GM21381 (cell line): ENCODE data around the gene CEP131.
"Not testable (repeated sequence)": the region's sequence is repeated elsewhere in the genome, so short reads cannot be mapped to it uniquely, and the experiment has no call there.

Experiments
- ATAC-seq: cut with Tn5 transposase; IDR thresholded peaks from one replicate; pipeline ENCODE4 v1.9.1; 2021; ENCODE audit warnings: mild to moderate bottlenecking, moderate library complexity; ENCODE audit not compliant: unreplicated experiment

The CEP131 gene

DNA sequence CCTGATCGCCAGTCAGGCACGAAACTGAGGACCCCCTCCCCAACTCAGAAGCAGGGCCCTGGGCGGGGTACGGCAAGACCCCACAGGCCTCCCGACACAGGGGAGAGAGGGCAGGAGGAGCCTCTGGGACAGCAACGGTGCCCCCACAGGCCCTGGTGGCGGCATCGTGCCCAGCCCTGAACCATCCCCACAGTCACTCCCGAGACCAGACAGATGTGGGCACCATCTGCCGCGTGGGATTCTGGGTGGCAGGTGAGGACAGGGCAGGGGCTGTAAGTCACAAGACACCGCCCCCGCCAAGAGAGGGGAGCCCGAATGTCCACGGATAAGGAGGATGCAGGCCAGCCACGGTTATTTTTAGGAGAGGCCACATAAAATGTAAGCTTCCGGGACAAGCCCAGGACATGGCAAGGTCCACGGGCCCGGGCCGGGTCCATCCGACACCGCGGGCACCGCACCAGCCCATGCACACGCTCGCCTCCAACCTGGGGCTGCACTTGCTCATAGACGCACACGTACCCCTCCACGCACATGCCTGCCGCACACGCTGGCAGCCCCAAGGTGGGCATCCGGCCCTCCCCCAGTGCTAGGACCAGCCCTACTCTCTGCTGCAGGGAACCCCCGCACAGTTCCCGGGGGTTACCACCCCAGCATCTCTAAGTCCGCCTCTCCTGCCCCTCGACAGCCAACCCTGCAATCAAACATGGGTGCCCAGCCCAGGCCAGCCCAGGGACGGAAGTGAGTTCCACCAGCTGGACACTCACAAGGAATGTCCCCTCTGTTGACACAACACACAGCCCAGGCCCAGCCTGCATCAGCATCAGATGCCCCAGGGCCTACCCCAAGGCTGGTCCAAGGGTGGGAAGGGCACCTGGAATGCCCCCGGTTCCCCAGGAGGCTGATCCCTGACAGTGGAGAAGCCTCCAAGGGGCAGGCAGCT lies 65.6 kb downstream of the CEP131 start:
- no peak for ATAC-seq

DNA sequence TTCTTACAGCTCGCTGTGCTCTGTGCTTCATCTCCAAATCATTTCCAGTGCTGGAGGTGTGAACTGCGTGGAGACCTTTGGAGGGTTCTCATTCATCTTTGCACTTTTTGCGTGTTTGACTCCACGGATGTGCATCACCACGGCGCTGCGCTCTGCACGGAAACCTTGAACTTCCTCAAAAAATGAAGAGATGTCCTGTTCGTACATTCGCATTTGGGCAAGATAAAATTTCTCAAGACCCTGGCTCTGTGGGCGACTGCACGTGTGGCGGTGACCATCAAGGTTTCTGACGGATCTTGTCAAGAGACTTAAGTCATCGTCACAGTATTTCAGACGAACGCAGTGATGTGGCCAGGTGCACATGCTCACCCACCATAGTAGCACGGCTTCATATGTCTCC lies 67.8 kb downstream of the CEP131 start:
- ATAC-seq = no peak

DNA sequence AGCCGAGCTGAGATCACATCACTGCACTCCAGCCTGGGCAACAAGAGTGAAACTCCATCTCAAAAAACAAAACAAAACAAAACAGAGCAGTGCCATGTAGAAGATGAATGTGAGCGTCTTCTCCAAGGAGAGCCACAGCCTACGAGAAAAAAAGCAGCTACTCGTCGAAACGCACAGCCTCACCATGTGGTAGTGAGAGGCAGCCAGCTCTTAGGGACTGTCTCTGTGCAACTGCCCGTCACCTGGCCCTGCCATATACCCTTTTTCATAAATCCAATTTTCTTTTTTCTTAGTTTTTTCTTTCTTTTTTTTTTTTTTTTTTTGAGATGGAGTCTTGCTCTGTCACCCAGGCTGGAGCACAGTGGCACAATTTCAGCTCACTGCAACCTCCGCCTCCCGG lies 68.7 kb downstream of the CEP131 start:
- not testable (repeated sequence) for ATAC-seq

DNA sequence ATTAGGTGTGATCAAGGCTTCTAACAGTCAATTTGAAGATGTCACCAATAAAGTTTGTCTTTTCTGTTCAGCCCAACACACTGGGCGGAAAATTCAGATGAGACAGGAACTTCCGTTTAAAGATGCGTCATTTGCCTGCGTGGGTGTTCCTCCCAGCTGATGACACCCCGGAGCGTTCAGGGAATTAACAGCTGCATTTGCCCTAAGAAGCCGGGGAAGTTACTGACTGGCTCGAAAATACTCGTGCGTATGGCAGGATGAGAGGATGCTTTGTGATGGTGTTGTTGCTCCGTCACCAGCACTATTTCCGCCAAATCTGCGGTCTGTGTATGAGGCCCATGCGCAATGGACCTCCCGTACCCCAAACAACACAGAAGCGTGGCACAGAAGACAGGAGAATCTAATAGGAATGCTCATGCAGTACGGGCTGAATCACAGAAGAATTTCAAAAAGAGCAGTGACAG lies 69.4 kb downstream of the CEP131 start:
- no peak for ATAC-seq

DNA sequence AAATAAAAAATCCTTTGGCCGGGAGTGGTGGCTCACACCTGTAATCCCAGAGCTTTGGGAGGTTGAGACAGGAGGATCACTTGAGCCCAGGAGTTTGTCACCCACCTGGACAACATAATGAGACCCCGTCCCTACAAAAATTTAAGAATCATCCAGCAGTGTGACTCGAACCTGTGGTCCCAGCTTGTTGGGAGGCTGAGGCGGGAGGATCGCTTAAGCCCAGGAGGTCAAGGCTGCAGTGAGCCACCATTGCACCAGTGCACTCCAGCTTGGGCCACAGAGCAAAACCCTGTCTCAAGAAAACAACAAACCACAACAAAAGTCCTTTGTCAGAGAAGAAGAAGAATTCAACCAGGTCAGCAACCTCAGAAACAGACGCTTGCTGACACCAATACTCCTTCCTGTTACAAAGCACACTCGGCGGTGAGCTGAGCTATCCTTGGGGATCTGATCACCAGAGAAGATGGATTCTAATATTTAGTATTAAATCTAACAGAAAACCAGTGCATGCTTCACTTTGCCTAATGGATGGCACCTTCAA lies 70.4 kb downstream of the CEP131 start:
- ATAC-seq = no peak

DNA sequence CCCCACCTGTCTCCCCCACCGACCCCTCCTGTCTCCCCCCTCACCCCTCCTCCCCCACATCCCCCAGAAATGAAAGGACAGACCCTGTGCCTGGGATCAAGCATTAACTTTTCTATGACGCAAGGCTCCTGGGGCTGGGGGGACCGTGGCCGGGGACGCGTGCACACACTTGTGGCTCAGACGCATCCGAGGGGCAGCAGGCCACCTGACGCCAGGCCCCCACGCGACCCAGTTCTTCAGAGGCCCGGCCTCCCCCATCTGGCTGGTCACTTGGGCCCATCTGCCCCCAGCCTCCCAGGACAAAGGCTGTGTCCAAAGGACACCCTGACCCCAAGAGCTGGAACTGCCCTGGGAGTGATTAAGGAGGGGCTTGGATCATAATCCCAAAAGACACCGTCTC lies 71.5 kb downstream of the CEP131 start:
- no peak for ATAC-seq

DNA sequence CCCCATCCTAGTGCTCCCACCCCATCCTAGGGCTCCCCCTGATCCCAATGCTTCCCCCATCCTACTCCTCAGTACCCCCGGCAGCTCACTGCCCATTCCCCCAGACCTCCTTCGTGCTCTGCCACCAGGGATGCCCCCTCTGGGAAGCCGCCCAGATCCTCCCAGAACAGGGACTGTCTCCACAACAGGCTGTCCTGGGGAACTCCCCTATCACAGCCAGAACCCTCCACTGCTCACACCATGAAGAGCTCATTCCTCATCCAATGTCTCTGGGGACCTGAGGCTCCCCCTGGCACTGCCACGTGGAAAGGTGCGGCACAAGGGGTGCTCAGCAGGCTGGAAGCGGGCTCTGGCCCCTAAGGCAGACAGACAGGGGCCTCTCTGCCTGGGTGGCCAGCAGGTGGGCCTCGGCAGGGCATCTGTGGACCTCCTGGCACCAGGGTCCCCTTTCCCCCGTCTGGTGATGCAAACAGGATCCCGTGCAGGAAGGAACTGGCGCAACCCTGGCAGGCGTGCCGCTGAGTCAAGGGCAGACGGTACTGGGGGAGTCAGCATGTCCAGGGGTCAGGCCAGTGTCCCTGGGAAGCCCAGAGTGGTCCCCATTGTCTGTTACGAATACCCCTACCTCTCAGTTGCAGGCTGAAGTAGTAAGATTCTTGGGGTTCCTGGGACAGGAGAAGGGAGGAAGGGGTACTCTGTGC lies 72.2 kb downstream of the CEP131 start:
- ATAC-seq = no peak

DNA sequence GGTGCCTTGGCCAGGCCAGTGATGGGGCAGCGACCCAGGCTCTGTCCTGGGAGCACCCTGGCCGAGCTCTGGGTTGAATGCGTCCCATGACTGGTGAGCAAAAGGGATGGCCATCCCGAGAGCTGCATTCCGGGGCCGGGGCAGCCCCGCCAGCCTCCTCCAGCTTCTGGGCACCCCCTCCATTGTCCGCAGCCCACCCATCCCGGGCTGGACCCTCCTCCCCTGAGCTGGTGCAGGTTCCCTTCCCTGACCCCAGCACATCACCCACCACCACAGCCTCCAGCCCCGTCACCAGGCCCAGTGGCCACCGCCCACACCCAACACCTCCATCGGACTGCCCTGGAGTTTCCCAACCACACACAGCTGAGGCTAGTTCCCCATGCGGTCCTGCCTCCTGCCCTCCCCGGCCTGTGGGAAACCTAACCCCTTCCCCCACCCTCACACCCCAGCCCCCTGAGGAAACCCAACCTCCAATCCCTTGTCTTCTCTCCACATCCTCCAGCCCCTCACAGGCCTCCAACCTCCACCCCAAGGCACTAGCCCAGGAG lies 73.7 kb downstream of the CEP131 start:
- ATAC-seq = no peak

DNA sequence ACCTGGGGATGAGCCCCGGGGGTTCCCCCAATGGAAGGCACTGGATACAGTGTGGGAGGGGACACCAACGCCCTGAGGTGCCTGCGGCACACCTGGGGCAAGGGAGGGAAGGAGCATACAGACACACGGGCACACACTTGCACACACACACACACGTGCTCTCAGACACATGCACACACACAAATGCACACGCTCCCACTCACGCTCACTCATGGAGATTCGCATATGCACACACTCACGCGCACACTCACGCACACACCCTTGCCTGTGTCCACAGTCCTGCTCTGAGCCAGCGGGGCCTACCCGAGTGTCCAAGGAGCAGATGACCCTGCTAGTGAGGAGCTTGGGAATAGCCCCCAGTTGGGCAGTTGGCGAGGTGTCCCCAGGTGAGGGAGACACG lies 74.2 kb downstream of the CEP131 start:
- ATAC-seq = no peak

DNA sequence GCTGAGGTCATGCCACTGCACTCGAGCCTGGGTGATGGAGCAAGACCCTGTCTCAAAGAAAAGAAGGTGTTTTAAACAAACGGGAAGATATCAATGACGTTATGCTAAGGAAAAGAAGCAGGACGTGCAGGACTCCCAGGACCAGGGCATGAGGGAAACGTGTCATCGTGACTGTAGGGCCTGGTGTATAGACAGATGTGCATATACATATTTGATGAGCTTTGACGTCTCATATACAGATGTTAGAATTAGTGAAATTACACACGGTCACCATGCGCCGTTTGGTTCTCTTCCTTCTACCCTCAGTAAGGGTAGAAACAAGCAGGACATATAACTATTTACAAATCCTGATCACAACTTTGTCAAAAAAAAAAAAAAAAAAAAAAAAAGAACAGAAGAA lies 75.1 kb downstream of the CEP131 start:
- ATAC-seq = no peak

DNA sequence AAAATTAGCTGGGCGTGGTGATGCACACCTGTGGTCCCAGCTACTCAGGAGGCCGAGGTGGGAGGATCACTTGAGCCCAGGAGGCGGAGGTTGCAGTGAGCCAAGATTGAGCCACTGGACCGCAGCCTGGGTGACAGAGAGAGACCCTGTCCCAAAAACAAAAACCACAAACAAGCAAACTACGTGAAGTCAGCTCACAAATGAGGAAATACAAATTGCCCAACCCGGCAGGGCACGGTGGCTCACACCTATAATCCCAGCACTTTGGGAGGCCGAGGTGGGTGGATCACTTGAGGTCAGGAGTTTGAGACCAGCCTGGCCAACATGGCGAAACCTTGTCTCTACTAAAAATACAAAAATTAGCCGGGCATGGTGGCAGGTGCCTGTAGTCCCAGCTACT lies 76.6 kb downstream of the CEP131 start:
- ATAC-seq = not testable (repeated sequence)

DNA sequence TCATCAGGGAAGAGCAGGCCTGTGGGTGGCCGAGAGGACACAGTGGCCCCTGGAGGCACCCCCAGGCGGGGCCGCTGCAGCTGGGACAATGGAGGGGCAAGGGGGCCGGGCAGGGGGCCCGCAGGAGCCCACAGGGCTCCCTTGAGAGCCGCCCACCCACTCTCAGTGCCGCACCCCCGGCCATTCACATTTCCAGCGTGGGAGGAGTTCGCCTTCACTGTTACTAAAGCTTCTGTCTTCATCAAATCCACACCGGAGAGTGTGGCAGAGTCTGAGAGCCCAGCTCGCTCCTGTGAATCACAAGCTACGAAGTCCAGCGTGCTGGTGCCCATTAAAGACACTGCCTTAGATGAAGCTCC lies 78.4 kb downstream of the CEP131 start:
- no peak for ATAC-seq

DNA sequence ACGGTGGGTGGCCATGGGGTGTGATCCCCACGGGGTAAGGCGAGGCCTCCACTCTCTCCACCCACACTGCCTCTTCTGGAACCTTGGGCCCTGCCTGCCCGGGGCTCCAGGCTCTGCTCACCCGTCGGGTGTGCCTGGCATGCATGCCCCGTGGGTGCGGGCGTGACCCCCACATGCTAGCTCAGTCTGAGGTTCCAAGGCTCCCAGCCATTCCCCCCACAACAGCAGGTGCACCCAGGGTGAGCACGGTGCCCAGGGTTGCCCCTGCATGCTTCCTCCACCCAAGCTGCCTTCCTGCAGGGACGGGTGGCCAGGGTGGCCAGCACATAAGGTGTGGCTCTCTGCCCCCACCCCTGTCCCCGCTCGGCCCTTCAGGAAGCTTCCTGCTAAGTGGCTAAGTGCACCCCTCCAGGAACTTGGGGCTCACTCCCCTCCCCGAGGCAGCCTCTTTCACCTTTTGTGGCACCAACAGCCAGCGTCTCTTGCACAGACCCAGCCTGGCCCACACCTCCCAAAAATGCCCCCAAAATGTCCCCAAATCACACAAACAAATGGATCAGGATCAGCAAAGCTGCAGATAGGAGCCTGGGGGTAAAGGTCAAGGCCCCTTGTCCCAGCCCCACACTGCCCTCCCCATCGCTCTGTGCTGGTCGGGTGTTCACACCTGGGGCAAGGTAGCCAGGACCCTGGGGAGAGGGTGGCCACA lies 78.9 kb downstream of the CEP131 start:
- ATAC-seq = no peak

DNA sequence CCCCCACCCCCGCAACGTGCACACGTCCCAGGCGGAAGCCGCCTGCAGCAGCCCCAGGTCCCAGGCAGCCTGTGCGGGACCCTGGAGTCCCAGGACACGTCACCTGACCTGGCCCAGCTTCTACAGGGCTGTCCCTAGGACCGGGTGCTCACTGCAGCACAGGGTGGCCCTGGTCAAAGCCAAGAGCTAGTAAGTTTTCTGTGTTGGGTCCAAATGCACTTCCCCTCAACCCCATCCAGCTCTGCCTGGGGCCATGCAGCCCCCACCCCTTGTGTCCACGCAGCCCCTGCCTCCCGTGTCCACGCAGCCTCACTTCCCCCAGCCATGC lies 79.6 kb downstream of the CEP131 start:
- no peak for ATAC-seq

DNA sequence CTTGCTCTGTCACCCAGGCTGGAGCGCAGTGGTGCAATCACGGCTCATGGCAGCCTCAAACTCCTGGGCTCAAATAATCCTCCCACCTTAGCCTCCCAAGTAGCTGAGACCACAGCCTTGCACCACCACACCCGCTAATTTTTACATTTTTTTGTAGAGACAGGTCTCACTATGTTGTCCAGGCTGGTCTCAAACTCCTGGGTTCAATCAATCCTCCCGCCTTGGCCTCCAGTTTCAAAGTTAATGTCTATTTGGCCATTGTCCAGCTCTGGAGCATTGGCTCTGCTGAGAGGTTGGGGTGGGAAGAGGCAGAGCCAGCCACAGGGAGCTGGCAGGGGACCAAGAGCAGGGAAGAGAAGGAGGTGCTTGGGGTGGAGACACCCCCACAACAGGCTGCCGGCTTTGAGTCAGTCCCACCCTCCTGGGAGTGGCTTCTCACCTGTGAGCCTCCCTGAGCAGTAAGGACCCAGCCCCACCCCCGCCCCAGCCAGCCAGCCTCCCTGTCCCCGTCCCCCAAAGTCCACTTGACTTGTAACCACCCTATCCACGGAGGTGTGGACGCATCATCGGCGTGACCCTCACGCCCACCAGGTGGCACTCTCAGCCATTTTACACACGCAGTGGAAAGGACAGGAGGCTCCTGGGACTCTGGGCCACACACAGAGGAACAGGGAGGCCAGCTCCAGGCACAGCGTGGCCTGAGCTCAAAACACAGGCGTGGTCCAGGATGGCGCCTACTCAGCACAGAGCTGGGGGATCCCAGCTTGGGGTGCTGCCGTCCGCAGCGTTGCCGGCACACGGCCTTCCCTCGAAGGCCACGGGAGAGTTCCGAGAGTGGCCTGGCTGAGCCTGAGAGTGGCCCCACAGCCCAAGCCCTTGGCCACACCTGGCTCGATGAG lies 80.2 kb downstream of the CEP131 start:
- no peak for ATAC-seq

DNA sequence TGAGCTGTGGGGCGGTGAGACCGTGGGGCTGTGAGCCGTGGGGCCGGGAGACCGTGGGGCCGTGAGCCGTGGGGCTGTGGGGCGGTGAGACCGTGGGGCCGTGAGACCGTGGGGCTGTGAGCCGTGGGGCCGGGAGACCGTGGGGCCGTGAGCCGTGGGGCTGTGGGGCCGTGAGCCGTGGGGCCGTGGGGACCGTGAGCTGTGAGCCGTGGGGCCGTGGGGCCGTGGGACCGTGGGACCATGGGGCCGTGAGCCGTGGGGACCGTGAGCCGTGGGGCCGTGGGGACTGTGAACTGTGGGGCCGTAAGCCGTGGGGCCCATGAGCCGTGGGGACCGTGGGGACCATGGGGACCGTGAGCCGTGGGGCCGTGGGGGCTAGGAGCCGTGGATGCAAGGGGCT lies 82.1 kb downstream of the CEP131 start:
- no peak for ATAC-seq

DNA sequence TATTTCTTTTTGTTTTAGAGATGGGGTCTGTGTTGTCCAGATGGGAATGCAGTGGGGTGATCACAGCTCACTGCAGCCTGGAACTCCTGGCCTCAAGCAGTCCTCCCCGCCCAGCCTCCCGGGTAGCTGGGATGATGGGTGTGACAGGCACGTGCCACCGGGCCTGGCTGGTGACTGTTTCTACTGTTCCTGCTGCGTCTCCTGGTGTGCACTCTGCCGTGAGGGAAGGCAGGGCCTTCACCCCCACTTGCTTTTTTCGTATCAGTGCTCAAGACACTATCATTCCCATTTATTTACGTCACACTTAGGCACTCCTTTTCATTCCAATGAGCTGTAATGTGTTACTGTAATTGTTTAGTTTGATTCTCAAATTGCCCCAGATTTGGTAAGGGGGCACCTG lies 82.7 kb downstream of the CEP131 start:
- ATAC-seq = no peak
